ENCODE data around the gene SEPTIN6.
A peak's percentile ranks its signal among the peaks of the same experiment; 100 is the strongest.

SEPTIN6 gene

GRCh38 chrX:119729408-119730201, 36.6 kb upstream of the SEPTIN6 start:
- H3K27me3 ChIP-seq, result no peaks in the 10 kb centered on the region
- no peaks in the 10 kb centered on the region for H3K9me3 ChIP-seq
- no peak overlapping the region for H3K4me3 ChIP-seq (ENCODE audit: low read depth, low read length)
- peak; percentile 67 for DNase-seq
- H3K36me3 ChIP-seq, result no peaks in the 10 kb centered on the region
- peak; percentile 69 for TF ChIP-seq CTCF (IDR thresholded peaks at IDR 0.05; ENCODE audit: low read depth, low read length)
- H3K4me1 ChIP-seq, result no peaks in the 10 kb centered on the region

DNA sequence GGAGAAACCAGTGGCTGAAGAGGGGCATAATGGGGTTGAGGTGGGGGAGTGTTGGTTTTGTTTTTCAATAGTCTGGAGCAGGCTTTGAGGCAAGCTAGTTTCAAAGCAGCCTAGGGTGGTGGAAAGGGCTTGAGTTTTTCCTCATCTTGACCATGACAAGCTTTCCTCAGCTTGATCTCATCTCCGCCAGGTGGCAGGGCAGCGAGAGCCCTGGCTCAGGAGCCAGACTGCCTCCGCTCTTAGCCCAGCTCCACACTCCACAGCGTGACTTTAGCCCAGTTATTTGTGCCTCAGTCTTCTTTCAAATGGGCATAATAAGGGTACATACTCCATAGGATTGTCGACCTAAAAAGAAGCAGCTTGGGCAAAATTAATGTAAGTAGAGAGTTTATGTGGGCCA, 35.5 kb upstream of the SEPTIN6 start:
- H3K9me3 ChIP-seq, result no peaks in the 10 kb centered on the region
- DNase-seq, result no peak
- H3K36me3 ChIP-seq, result no peaks in the 10 kb centered on the region
- no peak overlapping the region for H3K4me3 ChIP-seq (ENCODE audit: low read depth, low read length)
- TF ChIP-seq CTCF (IDR thresholded peaks at IDR 0.05; ENCODE audit: low read depth, low read length), result no peak
- no peaks in the 10 kb centered on the region for H3K4me1 ChIP-seq
- H3K27me3 ChIP-seq, result no peaks in the 10 kb centered on the region

DNA sequence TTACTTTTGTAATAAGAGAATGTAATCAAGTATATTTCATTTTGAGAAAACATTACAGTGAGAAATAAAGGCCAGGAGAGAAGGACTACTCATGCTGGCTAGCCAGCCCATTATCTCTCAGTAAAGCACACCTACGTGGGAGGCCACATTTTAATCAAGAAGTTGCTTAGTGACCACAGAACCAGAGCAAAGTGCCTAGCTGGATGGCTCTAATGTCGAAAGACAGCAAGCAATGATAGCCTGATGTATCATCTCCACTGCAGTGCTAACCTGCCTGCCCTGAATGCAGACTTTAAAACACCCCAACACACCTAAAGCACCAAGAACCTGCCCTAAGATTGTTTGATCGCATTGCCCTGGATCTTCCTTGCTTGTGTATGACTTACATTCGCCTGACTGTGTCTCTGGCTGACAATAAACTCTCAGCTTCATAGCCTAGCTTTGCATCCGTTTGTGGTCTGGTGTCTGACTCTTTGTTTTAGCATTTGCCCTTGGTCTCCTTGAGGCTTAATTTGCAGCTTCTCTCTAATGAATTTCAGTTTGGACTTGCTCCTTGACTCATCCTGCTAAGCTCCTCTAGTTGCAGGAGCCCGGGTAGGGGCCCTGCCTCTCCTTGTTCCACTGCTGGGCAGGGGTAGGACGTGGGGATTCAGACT, 34.1 kb upstream of the SEPTIN6 start:
- no peaks in the 10 kb centered on the region for H3K4me1 ChIP-seq
- no peaks in the 10 kb centered on the region for H3K9me3 ChIP-seq
- no peak for DNase-seq
- no peaks in the 10 kb centered on the region for H3K36me3 ChIP-seq
- H3K27me3 ChIP-seq, result no peaks in the 10 kb centered on the region
- TF ChIP-seq CTCF (IDR thresholded peaks at IDR 0.05; ENCODE audit: low read depth, low read length), result no peak
- no peak overlapping the region for H3K4me3 ChIP-seq (ENCODE audit: low read depth, low read length)

DNA sequence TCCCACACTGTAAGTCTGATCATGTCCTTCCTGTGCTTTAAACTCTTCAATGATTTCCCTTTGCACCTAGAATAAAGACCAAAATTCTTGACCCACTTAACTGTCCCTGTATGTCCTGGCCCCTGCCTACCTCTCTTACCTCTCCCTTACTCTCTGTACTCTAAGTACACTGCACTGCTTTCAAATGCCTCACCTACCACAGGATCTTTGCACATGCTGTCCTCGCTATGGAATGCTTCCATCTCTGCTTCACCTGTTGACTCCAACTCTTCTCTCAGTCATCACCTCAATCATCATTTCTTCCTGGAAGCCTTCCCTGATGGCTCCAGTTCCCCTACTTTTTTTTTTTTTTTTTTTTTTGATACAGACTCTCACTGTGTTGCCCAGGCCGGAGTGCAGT, 29.0 kb upstream of the SEPTIN6 start:
- no peaks in the 10 kb centered on the region for H3K4me1 ChIP-seq
- no peaks in the 10 kb centered on the region for H3K27me3 ChIP-seq
- no peak for DNase-seq
- no peak for TF ChIP-seq CTCF (IDR thresholded peaks at IDR 0.05; ENCODE audit: low read depth, low read length)
- no peaks in the 10 kb centered on the region for H3K36me3 ChIP-seq
- no peak overlapping the region for H3K4me3 ChIP-seq (ENCODE audit: low read depth, low read length)
- H3K9me3 ChIP-seq, result no peaks in the 10 kb centered on the region

GRCh38 chrX:119721487-119721886, 28.5 kb upstream of the SEPTIN6 start:
- Histone ChIP-seq H3K9me3 (no peaks in the 10 kb centered on the region), H3K27me3 (no peaks in the 10 kb centered on the region), H3K4me3 (ENCODE audit: low read depth, low read length) (no peak overlapping the region), H3K4me1 (no peaks in the 10 kb centered on the region), H3K36me3 (no peaks in the 10 kb centered on the region)
- no peak for DNase-seq
- no peak for TF ChIP-seq CTCF (IDR thresholded peaks at IDR 0.05; ENCODE audit: low read depth, low read length)

DNA sequence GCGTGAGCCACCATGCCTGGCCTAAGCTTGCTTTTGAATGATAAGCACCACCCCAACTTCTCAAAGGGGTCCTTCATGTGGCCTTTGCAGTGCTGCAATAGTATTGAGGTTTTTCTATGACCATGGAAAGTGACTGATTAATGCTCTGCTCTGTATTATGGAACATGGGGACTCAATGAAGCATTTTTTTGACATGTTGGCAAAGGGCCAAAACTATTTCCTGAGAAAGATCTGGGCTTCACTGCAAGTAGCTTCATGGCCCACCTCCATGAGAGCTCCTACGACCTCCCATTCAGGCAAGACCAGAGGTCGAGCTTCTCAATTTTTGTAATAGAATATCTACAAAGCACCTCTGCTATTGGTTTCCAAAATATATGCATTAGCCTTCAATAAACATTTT, 16.7 kb upstream of the SEPTIN6 start:
- Histone ChIP-seq H3K4me1 (no peaks in the 10 kb centered on the region), H3K4me3 (ENCODE audit: low read depth, low read length) (no peak overlapping the region), H3K9me3 (no peaks in the 10 kb centered on the region), H3K36me3 (no peaks in the 10 kb centered on the region), H3K27me3 (no peaks in the 10 kb centered on the region)
- no peak for TF ChIP-seq CTCF (IDR thresholded peaks at IDR 0.05; ENCODE audit: low read depth, low read length)
- DNase-seq, result no peak

Measured in BE2C (cell line).